ENCODE measurements around the gene TARBP2.

Gene TARBP2

DNA sequence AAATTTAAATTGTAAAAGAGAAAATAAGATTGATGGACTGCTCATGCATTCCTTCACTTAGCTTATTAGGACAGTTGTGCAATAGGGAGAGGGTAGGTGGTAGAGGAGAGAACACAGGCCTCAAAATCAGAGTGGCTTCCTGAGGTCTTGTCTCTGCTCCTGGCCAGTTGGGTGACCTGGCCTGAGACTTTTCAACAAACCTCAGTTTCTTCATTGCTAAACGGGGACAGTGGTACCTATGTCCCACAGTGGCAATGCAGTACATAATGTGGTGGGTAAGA is 4.4 kb upstream of the TARBP2 start:
- DNase-seq = no peak

DNA sequence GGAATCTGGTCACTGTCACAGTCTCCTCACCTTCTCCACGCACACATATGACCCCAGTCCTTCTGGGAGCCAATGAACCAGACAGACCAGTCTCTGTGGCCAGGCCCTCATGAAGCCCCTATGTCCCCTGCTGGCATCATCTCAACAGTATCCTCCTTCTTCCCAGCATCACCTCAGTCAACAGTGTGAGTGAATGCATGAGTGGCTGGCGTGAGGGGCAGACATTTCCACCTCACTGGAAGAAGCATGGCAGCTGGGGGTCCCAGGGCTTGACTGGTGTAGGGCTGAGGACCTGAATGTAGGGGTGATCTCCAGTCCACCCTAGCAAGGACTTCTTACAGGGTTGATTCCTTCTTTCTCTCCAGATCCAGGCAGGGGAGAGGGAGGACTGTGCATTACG is 3.6 kb upstream of the TARBP2 start:
- no peak for DNase-seq

DNA sequence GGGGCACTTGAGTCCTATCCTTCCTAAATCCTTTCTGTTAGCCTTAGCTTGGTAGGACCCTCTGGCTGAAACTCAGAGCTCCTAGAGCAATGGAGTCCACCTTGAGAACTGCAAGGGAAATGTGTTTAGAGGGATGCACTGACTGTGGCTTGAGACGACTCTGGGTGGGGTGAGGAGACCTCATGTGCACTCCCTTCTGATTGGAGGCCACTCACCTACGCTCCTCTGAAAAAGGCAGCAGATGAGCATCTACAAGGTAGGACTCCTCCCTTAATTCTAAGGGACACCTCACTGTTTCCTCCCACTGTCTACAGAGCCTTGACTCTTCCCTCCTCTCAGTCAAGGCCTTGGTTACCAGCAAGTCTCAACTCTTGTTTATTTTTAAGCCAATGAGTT is 2.9 kb upstream of the TARBP2 start:
- DNase-seq = no peak

DNA sequence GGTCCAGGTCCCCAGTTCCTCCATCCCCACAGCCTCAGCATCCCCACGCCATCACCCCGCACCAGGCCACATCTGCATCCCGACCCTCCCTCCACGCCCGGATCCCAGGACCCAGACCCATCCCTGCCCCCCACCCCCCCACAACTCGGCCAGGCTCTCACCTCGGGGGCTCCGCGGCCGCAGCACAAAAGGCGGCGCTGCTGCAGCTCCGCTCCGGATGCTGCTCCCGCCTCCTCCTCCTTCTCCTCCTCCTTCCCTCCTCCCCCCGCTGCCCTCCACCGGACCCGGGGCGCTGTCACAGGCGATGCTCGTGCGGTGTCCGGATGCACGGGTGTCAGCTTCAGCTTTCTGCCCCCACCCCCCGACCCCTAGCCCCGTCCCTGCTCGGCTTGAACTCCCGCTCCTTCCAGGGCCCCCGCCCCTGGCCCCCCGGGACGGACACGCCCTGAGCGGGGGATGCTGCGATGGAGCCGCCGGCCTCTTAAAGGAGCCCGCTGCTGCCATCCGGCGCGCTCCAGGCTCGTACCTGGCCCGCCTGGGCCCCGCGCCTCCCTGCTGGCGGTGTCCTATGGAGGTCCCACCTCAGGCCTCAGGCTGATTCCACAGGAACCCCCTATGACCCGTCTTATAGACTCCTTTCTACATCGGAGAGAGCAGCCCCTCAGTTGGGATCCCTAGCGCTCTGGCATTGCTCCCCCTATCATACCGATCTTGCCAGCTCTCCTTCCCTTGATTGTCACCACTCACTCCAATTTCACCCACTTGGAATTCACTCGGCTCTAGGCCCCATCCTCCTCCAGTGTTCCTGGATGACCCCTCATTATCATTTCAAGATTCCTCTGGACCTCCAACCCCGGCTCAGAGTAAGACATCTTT is 1.6 kb upstream of the TARBP2 start, which contains the start of gene MAP3K12:
MAP3K12 (minus strand) TSS at position 193 of the 876 bp plus-strand sequence. CDS start 12,067 bp downstream, outside the sequence.
- DNase-seq = peak; percentile 78

DNA sequence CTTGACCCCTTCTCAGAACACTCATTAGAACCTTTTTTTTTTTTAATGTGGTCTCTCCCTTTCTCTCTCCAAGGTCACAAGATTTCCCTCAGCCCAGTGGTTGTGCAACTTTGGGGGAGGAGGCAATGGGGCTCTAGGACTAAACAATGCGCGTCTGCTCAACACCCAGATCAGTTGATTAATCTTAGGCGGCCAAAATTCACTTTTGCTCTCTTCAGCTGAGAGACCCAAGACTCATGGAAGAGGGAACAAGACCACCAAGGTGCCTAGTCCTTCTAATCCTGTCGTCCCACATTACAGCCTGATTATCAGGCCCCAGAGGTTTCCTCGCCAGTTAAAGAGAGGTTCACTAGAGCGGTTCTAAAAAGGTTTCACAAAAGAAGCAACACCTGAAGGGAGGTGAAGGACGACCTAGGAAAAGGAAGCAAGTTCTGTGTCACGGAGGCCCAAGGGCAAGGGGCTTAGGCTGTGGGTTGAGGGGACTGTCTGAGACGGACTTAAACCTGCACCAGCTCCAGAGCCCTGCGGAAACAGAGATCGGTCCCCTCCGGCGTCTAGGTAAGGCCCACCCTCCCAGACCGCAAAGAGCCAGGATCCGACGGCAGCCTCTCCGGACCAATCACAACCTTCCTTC is 824 bp upstream of the TARBP2 start:
- peak; percentile 64 for DNase-seq

DNA sequence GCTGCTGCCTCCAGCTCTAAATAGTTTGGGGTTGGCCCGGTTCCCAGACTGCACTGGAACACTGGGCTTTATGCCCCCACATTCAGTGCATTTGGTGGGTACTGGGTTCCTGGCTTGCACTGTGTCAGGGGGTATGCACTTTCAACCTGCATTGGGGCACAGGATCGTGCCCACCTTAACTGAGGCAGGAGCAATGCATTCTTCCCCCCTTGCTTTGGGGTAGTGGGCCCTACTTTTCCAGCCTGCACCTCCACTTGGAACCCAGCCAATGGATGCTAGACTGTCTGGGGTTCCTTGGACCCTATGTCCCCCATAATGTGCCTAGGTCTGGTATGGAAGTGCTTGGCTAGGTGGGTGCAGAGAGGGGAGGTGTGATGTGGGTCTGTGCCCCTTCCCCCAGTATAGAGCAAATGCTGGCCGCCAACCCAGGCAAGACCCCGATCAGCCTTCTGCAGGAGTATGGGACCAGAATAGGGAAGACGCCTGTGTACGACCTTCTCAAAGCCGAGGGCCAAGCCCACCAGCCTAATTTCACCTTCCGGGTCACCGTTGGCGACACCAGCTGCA is 615 bp downstream of the TARBP2 start:
- DNase-seq = no peak

DNA sequence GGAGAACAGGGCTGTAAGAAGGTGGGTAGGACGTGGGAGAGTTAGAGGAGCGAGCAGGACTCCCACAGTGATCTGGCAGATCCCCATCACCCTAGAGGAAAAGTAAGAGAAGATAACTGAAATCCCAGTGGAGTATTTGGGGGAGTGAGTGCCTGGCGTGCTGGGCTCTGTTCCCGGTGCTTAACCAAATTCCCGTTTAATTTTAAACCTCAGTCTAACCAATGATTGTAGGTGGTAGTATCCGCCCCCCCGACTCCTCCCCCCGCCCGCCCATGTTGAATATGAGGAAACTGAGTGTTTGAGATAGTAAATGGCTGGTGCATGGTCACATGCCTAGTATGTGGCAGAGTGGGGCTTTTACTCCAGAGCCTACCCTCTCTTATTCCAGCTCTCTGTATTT is 1.2 kb downstream of the TARBP2 start:
- no peak for DNase-seq

DNA sequence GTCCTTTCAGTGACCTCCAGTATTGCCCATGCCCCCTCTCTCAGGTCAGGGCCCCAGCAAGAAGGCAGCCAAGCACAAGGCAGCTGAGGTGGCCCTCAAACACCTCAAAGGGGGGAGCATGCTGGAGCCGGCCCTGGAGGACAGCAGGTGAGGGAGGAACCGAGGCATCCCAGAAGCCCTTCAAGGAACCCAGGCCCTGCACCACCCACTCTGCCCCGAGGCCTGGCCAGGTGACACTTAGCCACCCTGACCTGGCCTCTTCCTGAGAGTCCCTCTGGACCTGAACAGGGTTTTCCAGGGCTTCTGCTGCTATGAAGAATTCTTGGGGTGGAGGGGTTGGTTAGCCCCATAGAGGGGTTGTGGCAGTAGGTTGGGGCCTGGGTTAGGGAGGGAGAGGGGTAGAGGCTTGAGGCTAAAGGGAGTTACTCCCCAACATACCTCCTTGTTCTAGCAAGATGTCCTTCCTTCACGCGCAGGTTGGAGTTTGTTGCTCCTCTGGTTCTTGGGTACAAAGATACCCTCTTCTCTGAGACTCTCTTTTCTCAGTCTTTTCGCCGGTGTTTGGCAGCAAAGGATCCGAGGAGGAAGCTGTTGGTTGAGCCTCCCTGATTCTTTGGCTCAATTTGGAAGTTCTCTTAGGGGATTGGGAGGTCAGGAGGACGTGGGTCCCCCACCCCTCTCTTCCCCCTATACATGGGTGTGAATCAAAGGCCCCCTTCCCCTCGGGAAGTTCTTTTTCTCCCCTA is 2.1 kb downstream of the TARBP2 start:
- DNase-seq = no peak

DNA sequence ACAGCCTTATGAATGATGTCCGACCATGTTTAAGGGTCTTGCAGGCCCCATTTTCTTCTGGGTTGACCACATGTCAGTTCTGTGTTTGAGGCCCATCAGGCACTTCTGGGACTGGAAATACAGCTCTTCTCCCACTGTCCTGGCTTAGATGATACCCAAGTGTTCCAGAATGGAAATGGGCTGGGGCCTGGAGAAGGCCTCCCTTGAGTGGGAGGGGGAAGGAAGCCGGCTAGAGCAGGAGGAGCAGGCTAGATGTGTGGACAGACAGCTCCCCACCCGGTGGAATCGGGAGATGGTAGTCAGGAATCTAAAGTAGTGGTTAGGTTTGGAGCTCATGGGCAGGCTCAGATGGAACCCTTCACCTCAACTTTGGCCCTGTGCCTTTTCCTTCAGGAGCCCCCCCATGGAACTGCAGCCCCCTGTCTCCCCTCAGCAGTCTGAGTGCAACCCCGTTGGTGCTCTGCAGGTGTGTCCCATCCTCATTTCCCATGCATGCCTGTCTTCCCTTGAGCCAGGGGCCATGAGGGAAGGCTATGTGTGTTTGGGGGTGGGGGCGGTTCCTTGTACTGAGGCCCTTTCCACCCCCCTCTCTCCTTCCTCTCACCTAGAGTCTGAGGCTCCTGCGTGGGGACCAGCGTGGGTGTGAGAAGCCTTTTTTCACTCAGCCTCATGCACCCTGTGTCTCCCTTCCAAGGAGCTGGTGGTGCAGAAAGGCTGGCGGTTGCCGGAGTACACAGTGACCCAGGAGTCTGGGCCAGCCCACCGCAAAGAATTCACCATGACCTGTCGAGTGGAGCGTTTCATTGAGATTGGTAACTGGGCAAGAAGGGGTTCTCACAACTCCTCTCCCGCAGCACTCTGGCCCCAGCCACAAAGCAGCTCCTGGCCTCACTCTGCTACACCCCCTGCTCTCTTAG is 3.2 kb downstream of the TARBP2 start:
- DNase-seq = no peak

DNA sequence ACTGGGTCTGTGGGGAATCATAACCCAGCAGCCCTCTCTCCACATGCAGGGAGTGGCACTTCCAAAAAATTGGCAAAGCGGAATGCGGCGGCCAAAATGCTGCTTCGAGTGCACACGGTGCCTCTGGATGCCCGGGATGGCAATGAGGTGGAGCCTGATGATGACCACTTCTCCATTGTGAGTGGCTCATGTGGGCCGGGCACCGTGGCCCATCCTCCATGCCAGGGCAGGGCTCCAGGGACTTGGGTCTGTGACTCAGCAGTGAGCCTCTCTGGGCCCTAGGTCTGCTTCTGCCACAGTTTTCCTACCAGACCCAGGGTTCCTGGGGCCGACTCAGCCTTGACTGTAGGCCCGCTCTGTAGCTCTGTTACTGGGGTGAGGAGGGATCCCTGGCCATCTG is 4.0 kb downstream of the TARBP2 start:
- no peak for DNase-seq

DNA sequence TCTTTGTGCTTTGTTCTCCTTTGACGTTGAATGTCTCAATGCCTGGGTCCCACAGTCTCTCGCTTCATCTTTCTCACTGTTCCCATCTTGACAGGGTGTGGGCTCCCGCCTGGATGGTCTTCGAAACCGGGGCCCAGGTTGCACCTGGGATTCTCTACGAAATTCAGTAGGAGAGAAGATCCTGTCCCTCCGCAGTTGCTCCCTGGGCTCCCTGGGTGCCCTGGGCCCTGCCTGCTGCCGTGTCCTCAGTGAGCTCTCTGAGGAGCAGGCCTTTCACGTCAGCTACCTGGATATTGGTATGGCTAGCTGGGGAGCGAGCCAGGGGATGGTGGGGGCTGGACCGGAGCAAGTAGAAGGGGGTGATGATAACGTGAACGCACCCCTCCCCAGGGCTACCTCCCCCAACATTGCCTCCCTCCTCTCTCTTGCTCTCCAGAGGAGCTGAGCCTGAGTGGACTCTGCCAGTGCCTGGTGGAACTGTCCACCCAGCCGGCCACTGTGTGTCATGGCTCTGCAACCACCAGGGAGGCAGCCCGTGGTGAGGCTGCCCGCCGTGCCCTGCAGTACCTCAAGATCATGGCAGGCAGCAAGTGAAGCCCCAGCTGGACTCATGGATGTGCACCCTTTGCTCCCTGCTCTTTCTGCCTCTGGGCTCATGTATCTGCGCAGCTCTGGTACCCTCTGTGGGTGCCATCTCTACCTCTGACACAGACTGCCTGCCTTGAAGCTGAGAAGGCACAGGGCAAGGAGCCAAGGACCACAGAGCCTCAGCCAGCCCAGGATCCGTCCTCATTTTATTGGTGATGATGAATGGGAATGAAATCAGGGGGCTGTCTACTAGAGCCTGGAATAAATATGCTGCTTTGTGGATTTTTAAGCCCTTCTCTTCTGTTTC is 4.7 kb downstream of the TARBP2 start:
- no peak for DNase-seq

DNA sequence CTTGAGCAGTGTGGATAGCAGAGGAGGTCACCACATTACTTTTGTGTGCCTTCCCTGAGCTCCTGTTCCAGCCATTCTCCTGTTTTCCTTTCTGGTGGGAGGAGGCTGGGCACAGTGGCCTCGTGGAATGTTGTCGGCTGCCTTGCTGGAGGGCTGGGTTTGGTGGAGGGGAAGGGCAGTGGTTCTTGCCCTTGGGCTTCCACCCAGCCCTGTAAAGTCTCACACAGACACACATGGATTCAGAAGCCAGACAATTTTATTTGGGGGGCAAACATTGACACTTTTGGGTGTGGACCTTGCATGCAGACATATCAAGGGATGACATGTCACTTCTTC is 5.3 kb downstream of the TARBP2 start:
- no peak for DNase-seq

DNA sequence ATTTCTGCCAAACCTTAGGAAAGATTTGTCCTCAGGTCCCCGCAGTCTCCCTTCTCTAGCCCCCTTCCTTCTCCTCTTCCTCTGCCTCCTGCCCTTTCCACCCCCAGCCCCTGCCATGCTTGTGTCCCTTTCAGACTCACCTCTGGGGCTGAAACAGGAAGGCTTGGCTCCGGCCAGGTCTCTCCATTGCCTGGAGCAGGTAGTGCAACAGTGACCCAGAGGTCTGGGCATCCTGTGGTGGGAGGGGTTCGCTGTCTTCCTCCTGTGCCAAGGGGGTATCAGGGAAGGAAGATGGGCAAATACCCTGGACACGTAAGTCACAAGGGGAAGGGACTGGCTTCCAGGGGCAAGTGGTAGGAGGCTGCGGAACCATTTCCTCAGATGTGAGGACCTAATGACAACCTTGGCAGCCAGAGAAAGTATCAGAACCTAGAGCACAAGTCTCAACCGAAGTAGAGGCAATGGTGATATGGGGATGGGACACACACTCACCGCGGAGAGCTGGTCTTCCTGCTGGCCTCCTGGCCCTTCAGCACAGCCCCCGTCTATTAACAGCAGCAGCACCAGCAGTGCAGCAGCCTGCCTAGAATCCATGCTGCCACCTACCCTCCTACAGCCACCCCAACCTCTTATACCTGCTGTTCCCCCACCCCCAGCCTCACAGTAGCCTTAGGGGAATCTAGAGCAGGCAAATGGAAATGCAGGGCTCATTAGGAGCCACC is 6.0 kb downstream of the TARBP2 start, which contains the start of gene NPFF:
NPFF (minus strand) TSS at position 604 of the 722 bp plus-strand sequence; CDS start at position 594, 10 bp downstream.
- DNase-seq = no peak

DNA sequence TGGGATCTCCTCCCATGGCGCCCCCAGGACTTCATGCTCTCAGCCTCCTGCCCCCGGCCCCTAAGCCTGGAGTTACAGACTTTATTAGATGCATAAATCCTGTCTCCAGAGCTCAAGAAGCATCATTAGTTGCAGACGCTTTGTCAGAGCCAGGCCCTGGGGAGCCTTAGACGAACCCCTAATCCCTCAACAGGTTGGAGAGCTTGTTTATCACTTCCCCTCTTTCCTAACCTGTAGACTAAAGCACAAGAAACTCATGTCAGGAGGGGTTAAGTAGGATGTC is 6.5 kb downstream of the TARBP2 start:
- DNase-seq = no peak

DNA sequence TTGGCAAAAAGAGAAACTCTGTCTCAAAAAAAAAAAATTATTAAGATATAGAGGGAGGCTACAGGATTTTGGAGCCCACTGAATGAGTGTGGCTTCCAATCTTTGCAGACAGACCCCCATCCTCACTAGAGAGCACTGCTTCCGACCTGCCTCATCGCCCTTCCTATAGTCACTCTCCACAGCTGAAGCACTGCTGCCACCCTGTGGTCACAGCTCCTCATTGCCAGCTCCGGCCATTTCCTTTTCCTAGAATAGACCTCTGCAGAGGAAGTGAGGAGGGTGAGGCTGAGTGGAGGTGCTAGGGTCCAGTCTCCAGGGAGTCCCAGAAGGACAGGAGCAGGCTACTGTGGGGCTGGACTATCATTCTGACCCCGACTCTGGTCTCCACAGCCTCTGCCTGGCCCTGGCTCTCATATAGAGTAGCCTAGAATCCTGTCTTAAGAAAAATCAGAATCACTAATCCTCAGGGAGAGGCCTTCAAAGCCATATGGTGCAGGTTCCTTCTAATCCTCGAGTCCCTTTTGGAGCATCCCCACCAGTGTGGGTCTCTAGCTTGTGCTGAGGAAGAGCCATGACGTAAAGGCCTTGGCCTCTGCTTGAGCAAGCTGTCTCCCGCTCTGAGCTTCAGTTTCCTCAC is 7.6 kb downstream of the TARBP2 start:
- peak; percentile 87 for DNase-seq

DNA sequence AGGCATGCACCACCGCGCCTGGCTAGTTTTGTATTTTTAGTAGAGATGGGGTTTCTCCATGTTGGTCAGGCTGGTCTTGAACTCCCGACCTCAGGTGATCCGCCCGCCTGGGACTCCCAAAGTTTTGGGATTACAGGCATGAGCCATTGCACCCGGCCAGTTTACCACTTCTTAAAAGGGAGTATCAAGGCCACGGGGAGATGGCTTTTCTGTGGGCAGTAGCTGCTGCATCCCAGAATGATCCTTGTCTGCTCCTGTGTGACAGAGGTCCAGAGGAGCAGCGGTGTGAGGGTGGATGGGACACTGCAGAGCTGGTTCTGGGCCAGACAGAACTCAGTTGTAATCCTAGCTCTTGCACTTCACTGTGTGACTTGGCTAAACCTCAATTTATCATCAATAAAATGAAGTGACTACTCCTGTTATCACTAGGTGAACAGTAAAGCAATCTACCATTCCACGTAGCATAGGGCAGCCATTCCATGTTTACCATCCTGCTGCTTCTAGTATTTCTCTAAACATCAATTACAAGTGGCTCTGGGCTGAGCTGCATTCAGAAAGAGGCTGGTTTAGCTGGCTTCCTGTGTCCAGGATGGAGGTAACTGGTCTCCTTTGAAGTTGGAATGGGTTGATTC is 9.2 kb downstream of the TARBP2 start:
- no peak for DNase-seq

DNA sequence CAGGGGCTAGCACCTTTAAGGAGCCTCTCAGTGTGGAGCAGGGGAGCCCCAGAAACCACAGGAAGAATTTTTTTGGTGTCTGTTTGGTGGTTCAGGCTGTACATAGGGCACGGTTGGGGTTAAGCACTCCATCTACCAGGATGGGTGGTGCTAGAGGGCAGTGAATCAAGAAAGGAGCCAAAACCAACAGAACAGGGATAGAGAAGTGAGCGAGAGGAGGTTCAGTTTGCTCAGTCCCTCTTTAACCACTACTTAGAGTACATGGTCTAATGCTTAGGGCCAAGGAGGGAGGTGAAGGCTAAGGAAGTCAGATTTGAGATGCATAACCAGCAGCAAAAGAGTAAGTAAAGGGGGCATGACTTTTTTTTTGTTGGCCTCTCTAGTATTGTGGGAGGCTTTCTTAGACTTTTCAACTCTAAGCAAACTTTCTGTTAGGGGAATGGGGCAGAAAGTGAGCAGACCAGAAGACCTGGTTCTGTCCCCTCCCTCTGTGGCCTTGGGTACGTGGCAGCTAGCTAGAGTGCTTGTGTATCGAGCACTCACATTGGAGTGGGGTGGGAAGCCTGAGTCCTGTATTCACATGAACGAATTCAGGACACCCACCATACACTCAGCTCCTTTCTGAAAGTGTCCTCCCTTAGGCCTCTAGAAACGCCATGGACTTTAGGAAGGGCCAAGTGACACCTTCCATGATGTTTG is 12.8 kb downstream of the TARBP2 start:
- DNase-seq = no peak

DNA sequence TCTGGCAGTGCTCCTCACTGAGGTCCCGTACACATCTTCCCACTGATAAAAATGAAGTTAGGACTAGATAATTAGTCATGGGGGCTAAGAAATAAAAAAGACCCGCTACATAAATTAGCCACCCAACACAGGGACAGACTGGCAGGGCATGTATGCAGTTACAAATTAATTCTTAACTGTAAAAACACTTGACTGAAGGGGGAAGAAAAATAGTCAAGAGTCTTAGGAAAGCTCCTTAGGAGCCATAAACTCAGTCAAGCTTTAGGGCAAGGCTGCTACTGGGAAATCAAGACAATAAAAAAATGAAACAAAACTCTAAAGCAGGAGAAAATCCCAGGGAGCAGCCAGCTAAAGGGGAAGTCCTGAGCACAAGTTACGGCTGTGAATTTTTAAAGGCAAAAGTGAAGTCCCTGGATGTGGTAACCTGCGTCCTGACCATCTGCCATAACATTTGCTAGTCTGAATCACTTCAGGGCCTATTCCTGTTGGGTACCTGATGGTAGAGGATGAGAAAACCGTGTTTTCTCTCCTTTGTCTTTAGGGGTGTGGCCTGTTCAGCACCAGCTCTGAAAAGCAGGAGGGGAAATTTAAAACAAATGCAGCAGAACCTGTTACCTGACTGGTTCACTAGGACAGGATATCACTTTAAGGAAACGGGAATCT is 13.7 kb downstream of the TARBP2 start:
- no peak for DNase-seq

DNA sequence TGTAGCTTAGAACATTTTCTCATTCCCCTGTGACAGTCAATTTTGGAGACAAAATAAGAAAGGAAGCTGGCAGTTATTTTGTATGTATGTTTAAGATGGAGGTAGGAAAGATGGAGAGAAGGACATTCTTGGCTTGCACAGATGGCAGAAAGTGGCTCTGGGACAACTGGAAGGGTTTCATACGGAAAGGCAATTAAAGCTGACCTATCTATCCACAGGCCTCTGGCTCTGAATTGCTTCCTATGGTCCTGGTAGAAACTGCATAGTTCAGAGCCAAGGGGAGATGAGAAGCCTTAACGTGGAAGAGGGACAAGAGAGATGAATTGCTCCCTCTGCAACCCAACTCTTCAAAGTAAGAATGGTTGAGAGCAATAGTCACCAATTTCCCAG is 14.2 kb downstream of the TARBP2 start:
- DNase-seq = no peak

Data from DMS53 (cell line).